CD4-positive, alpha-beta T cell (primary cell): Measurements from ENCODE around the gene PARD6B. TPM values are rescaled to one million over a fixed set of nuclear protein-coding genes. Genes with fewer than 3 reads are reported as not detected.
"Not testable (repeated sequence)": the region's sequence is repeated elsewhere in the genome, so short reads cannot be mapped to it uniquely, and the experiment has no call there.

Source experiments
- ATAC-seq: fragments of 200-7000 bp; cut with Tn5 transposase; one replicate; pipeline ENCODE4 v1.10.0; 2022; ENCODE audit warnings: mild to moderate bottlenecking; ENCODE audit not compliant: poor library complexity
- CTCF ChIA-PET: fragments of 350-600 bp; sonication (Branson Sonifier 250); formaldehyde crosslinking; loops from one replicate; lab custom pipeline; 2021; ENCODE audit warnings: antibody characterized with exemption, inconsistent platforms; lab: Charles Lee
- POLR2A ChIA-PET: fragments of 350-600 bp; sonication (Branson Sonifier 250); formaldehyde crosslinking; loops from one replicate; lab custom pipeline; 2021; ENCODE audit warnings: antibody characterized with exemption, inconsistent platforms; lab: Charles Lee
- DNase-seq, 14 experiments: peaks; one replicate each; pipeline ENCODE4 v3.0.0-alpha.2; 2013 to 2020; ENCODE audit warnings: mixed read lengths in 2 of 14
- H3K27ac ChIP-seq, 2 donors: one replicate each; pipeline versions ENCODE4 v1.5.1 to v1.7.0; 2013; ENCODE audit warnings: low read length in 2 of 2, low read depth in 1 of 2, mild to moderate bottlenecking in 1 of 2
- H3K27me3 ChIP-seq, 2 experiments: 1 replicate in 1 of 2; 2 replicates in 1 of 2; pipeline versions ENCODE4 v1.6.1 to v1.7.0; 2013; ENCODE audit warnings: low read length in 2 of 2, control low read depth in 1 of 2, mild to moderate bottlenecking in 1 of 2, moderate library complexity in 1 of 2; ENCODE audit not compliant: insufficient read depth in 2 of 2, control insufficient read depth in 1 of 2
- H3K36me3 ChIP-seq: one replicate; pipeline ENCODE4 v1.6.1; 2013; ENCODE audit warnings: low read length, control low read depth; ENCODE audit not compliant: insufficient read depth
- H3K4me1 ChIP-seq: one replicate; pipeline ENCODE4 v1.6.1; 2013; ENCODE audit warnings: low read length, control low read depth; ENCODE audit not compliant: insufficient read depth
- H3K4me3 ChIP-seq: one replicate; pipeline ENCODE4 v1.5.1; 2013; ENCODE audit warnings: mild to moderate bottlenecking, low read length, moderate library complexity
- H3K9me3 ChIP-seq, 2 experiments: 1 replicate in 1 of 2; 2 replicates in 1 of 2; pipeline versions ENCODE4 v1.6.1 to v1.7.0; 2013; ENCODE audit warnings: low read length in 2 of 2, mild to moderate bottlenecking in 2 of 2, control low read depth in 1 of 2, moderate library complexity in 1 of 2; ENCODE audit not compliant: control insufficient read depth in 1 of 2, insufficient read depth in 1 of 2
- H3K27ac Mint-ChIP-seq: one replicate; pipeline ENCODE4 v1.8.0; 2020; ENCODE audit warnings: mixed read lengths
- H3K27me3 Mint-ChIP-seq: one replicate; pipeline ENCODE4 v1.8.0; 2021; ENCODE audit warnings: mixed read lengths
- H3K36me3 Mint-ChIP-seq: one replicate; pipeline ENCODE4 v1.8.0; 2021; ENCODE audit warnings: low read depth, mixed read lengths
- H3K4me1 Mint-ChIP-seq: one replicate; pipeline ENCODE4 v1.8.0; 2021; ENCODE audit warnings: low read depth, mixed read lengths
- H3K4me3 Mint-ChIP-seq: one replicate; pipeline ENCODE4 v1.8.0; 2020; ENCODE audit warnings: mild to moderate bottlenecking, mixed read lengths
- H3K9me3 Mint-ChIP-seq: one replicate; pipeline ENCODE4 v1.8.0; 2020; ENCODE audit warnings: mixed read lengths
- CTCF ChIP-seq: fragments of 200-600 bp; IDR thresholded peaks from one replicate; pipeline ENCODE4 v1.8.0; 2022; ENCODE audit warnings: antibody characterized with exemption, mild to moderate bottlenecking
- intact Hi-C, 2 experiments: fragments of 100-400 bp; cut with DNase I in 1 of 2; cut with micrococcal nuclease in 1 of 2; formaldehyde crosslinking; loops; one replicate each; pipeline versions ENCODE4 v1.15.1 to v1.9.0; 2023 to 2025; cut with DNase I, micrococcal nuclease
- total RNA-seq, 174 experiments: library from RNA in 2 of 174; stranded (reverse) in 2 of 174; gene quantifications; one replicate each; pipeline ENCODE4 v1.2.3 and lab custom pipeline; 2021 to 2026

Gene PARD6B
- total RNA-seq, 2 experiments from 2014 or later: 5.6 to 8.2 TPM

DNA sequence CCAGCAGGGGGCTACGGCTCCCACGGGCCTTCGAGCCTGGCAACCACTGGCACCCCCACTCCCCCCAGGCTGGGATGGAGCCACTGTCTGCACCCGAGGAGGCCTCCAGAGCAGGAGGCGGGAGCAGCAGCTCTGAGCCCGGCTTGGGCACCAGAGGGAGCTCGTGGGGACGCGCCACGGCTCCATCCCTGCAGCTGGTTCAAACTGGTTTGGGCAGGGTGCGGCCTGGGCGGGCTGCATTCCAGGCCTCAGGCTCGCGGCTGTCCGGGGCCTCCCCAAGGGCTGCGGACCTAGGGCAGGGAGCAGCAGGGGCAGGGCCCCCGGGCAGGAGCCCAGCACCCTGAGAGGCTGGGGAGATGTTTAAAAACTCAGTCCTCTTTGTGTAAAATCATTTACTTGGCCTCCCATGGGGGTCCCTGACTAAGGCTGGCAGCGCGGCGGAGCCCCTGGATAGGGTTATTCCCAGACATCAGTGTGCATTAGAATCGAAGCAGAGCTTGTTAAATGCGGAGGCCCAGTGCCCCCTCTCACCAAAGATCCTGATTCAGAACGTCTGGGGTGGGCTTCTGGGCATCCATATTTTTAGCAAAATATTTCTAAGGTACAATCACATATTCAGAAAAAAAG lies 59.4 kb downstream of the PARD6B start:
- peak; percentile 63 to 87 (median 78) for DNase-seq
- POLR2A ChIA-PET: interaction anchor here (0.8 to 2.0 kb wide), 10 partner anchors 9 to 1515 kb away, joined by 3 to 44 read pairs (median 3); partner anchors contain the start of genes ADNP, DPM1, MOCS3 and PARD6B

DNA sequence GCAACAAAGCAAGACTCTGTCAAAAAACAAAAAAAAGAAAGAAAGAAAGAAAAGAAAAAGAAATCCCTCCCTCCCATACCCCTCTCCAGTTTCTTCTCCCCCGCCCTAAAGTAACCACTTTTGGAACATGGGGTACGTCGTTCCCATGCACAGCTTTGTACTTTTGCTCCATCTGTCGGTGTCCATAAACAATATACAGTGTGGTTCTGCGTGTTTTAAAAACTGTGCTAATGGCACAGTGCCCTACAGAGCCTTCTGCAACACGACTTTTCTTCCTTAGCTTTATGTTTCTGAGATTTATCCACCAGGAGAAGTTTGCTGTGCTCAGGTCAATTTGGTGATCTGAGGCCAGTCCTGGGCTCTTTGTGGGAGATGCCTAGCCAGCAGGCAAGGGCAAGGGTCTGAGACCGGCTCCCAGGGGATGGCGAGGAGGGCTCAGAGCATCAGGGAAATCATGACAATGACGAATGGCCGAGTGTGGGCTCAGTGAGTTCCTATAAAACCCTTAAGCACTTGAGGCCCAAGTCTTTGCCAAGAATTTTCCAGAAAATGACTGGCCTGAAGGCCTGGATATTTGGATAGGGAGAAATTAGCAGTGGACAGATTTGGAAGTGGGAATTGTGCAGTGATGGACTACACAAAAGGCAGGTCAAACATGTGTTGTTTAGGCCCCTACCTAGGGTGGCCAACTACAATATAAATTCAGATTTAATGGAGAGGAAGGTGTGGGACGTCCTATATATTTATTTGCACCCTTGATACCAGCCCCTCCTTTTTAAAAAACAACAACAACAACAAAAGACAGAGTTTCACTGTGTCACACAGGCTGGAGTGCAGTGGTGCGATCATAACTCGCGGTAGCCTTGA lies 61.6 kb downstream of the PARD6B start:
- intact Hi-C loops: loop anchor here in 1 of 2 experiments (5.0 kb wide), 1 partner anchor 61 kb away; the partner anchor contains the start of gene PARD6B
- H3K4me3 Mint-ChIP-seq: peak overlapping the region; percentile 85
- H3K4me1 Mint-ChIP-seq: peaks cover 15% of the 10 kb centered on the region
- Histone ChIP-seq H3K4me3 (no peak overlapping the region), H3K27ac (no peak overlapping the region), H3K27me3 (no peaks in the 10 kb centered on the region), H3K36me3 (no peaks in the 10 kb centered on the region), H3K9me3 (no peaks in the 10 kb centered on the region), H3K4me1 (peaks cover 34% of the 10 kb centered on the region)
- DNase-seq (no peak), ATAC-seq (no peak)
- TF ChIP-seq CTCF: no peak
- peak overlapping the region; percentile 50 for H3K27ac Mint-ChIP-seq
- peaks cover 5% of the 10 kb centered on the region for H3K36me3 Mint-ChIP-seq
- H3K9me3 Mint-ChIP-seq: no peaks in the 10 kb centered on the region
- CTCF ChIA-PET: interaction anchor here (0.6 to 3.0 kb wide), 11 partner anchors 8 to 374 kb away, joined by 3 to 65 read pairs (median 5); partner anchors contain the start of genes ADNP, DPM1 and MOCS3
- POLR2A ChIA-PET: interaction anchor here (3.1 to 4.0 kb wide), 2 partner anchors 138 to 165 kb away, joined by 47 to 157 read pairs; partner anchors contain the start of genes ADNP, DPM1 and MOCS3
- no peaks in the 10 kb centered on the region for H3K27me3 Mint-ChIP-seq

More for the DNA sequence above, 59.4 kb downstream of the PARD6B start:
- Mint-ChIP-seq H3K4me3 (no peak overlapping the region), H3K9me3 (no peaks in the 10 kb centered on the region), H3K36me3 (peaks cover 5% of the 10 kb centered on the region), H3K27ac (peak overlapping the region; percentile 44), H3K27me3 (no peaks in the 10 kb centered on the region), H3K4me1 (peaks cover 10% of the 10 kb centered on the region)
- Histone ChIP-seq H3K27ac (peak overlapping the region in 1 of 2 donors; percentile 71), H3K4me3 (peak overlapping the region; percentile 25), H3K27me3 (no peaks in the 10 kb centered on the region), H3K36me3 (no peaks in the 10 kb centered on the region), H3K9me3 (no peaks in the 10 kb centered on the region), H3K4me1 (peaks cover 27% of the 10 kb centered on the region)
- peak; percentile 81 for TF ChIP-seq CTCF
- CTCF ChIA-PET: interaction anchor here (0.6 to 3.0 kb wide), 16 partner anchors 8 to 1603 kb away, joined by 3 to 29 read pairs (median 4); partner anchors contain the start of genes ADNP, DPM1 and MOCS3
- ATAC-seq: peak; percentile 68
- intact Hi-C loops: loop anchor here in 1 of 2 experiments (5.0 kb wide), 1 partner anchor 58 kb away; the partner anchor contains the start of gene PARD6B

DNA sequence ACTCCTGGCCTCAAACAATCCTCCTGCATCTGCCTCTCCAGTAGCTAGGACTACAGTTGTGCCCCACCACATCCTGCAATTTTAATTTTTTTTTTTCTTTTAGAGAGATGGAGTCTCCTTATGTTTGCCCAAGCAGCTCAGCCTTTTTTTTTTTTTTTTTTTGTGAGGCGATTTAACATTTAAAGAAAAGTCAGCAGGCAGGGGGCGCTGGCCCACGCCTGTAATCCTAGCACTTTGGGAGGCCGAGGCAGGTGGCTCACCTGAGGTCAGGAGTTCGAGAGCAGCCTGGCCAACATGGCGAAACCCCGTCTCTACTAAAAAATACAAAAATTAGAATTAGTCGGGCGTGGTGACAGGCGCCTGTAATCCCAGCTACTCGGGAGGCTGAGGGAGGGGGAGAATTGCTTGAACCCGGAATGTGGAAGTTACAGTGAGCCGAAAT lies 62.2 kb downstream of the PARD6B start:
- not testable (repeated sequence) for H3K4me3 ChIP-seq, H3K9me3 Mint-ChIP-seq, H3K27ac ChIP-seq, ATAC-seq, H3K36me3 ChIP-seq, H3K36me3 Mint-ChIP-seq, H3K27me3 ChIP-seq, H3K9me3 ChIP-seq, H3K27me3 Mint-ChIP-seq
- Mint-ChIP-seq H3K4me1 (peaks cover 15% of the 10 kb centered on the region), H3K4me3 (peak overlapping the region; percentile 85), H3K27ac (peak overlapping the region; percentile 67)
- CTCF ChIA-PET: interaction anchor here (0.6 to 2.9 kb wide), 14 partner anchors 9 to 747 kb away, joined by 3 to 65 read pairs (median 4); partner anchors contain the start of genes ADNP, DPM1 and MOCS3
- peaks cover 34% of the 10 kb centered on the region for H3K4me1 ChIP-seq
- peak in 12 of 14 experiments; percentile 15 to 73 (median 39) for DNase-seq
- POLR2A ChIA-PET: interaction anchor here (1.3 to 4.0 kb wide), 8 partner anchors 10 to 194 kb away, joined by 3 to 157 read pairs (median 6); partner anchors contain the start of genes ADNP, DPM1 and MOCS3
- peak; percentile 56 for TF ChIP-seq CTCF
- intact Hi-C loops: loop anchor here (1.0 to 5.0 kb wide), 7 partner anchors 25 to 513 kb away; partner anchors contain the start of genes ADNP (in 1 of the 2), DPM1 (in 1 of the 2), MOCS3 (in 1 of the 2) and PARD6B (in 1 of the 2)
